Hematopoietic multipotent progenitor cell treated with erythropoietin and hydrocortisone succinate and interleukin-3 and kit ligand, for 17 days (in vitro differentiated cells): Measurements from ENCODE around the gene PARD6G.
A peak's percentile ranks its signal among the peaks of the same experiment; 100 is the strongest.
"Not testable (repeated sequence)": the region's sequence is repeated elsewhere in the genome, so short reads cannot be mapped to it uniquely, and the experiment has no call there.

ENCODE experiments used
- DNase-seq: peaks from one replicate; pipeline ENCODE4 v3.0.0-alpha.2; 2015; ENCODE audit warnings: low spot score

Gene PARD6G

DNA sequence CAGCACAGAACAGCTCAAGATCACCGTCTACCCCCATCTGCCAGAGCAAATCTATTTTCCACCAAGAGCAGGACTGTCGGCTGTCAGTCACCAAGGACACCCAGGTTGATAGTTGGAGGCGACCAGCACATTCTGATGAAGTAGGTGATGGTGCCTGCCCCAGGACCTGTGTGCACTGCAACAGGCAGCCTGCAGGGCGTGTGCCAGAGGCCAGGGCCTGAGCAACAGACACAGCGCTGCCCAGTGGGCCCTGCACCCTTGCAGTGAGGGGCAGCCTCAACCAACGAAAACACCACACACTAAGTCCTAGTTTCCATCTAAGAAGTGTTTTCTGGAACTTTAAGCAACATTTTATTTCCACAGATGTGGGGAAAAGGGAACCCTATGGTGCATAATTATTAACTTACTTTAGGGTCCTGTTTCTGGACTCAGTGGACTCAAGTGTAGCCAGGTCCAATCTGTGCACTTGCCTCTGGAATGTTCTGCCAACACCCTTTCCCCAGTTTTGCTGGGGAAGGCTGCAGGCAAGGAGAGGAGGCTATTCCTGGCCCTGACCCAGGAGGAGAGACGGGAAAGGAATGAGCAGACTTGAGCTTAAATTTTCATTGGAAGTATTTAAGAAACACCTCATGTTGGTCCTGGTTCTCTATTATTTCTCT is 76.8 kb downstream of the PARD6G start:
- no peak for DNase-seq

DNA sequence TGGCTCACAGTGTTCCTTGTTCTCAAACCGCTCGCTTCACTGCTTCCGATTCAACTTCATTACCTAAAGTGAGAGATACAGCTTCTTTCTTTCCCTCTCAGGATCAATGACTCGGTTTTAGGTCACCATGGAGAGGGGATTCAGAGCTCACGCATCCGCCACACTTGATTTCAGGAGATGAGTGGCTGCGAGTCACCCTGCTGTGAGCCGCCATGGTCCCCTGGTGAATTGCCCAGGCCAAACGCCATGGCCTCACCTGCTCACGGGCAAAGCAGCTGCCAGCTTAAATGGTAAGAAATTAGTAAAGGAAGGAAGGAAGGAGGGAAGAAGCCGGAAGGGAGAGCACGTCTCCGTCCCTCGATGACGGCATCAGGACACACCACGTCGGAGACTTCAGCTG is 77.7 kb downstream of the PARD6G start:
- DNase-seq = no peak

DNA sequence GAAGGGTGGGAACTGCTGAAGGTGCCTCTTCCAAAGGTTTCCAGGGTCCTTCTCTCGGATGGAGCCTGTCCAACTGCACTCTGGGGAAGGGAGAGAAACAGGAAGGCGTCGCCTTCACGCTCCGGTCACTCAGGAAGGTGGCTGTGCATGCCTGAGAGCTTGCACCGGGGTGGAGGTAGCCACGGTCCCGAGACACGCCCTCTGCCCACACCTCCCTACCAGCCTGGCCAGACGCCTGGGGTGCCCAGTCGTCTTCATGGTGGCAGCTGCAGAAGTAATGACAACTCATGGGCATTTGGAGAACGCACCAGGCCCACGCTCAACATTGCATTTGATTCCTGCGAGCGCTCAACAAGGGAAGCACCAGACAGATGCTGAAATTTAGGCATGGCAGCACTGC is 78.3 kb downstream of the PARD6G start:
- no peak for DNase-seq

- DNase-seq = no peak
Observed at GRCh38 chr18:80168346-80168745, 79.0 kb downstream of the PARD6G start.

DNA sequence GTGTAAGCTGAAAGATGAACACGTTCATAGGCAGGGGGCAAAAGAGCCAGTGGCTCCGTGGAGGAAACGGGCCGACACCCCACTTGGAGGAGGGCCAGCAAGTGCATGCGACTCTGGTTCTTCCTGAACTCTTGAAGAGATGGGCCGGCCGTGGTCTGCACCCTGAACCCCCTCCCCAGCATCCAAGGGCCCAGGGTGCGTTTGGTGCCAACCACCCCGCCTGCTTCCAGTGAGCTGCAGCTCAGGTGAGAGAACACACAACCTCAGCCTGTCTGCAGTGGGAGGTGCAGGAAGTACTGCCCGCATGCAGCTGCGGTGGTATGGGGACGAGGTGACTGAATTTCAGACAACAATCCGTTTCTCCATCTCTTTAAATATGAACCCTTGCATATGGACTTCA is 79.4 kb downstream of the PARD6G start:
- DNase-seq = no peak

DNA sequence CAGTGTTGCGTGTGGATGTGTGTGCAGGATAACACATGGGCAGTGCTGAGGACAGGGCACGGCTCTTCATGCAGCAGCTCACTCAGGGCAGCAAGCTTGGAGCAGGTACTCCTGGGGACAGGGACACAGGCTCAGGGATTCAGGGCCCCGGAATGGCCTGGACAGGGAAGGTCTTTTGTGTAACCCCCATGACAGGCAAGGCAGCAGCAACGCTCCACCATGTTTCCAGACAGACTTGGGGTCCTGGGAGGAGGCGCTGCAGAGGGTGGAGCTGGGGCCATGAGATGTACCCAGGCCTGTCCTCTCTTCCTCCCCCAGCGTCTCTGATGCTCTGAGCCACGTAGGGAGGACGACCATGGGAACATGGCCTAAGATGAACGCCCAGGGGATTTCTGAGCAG is 80.0 kb downstream of the PARD6G start:
- DNase-seq = no peak

DNA sequence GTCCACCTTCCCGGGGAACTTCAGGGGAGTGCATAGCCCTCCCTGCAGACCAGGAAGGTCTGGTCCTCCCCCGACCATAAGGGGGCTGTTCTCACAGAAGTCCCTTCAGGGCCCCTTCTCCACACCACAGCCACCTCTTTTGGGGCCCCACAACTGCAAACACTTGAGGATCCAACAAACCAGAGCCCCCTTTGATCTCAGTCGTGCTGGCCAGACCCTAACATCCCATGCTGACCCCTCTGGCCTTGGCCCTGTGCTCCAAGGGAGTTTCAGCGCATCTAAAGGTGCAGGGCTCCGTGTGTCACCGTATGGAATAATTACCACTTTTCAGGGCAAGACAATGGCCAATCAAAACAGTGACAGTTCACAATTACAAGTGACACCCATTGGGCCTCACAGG is 80.6 kb downstream of the PARD6G start:
- DNase-seq = no peak

GRCh38 chr18:80166240-80166639 is 81.1 kb downstream of the PARD6G start:
- DNase-seq = no peak

DNA sequence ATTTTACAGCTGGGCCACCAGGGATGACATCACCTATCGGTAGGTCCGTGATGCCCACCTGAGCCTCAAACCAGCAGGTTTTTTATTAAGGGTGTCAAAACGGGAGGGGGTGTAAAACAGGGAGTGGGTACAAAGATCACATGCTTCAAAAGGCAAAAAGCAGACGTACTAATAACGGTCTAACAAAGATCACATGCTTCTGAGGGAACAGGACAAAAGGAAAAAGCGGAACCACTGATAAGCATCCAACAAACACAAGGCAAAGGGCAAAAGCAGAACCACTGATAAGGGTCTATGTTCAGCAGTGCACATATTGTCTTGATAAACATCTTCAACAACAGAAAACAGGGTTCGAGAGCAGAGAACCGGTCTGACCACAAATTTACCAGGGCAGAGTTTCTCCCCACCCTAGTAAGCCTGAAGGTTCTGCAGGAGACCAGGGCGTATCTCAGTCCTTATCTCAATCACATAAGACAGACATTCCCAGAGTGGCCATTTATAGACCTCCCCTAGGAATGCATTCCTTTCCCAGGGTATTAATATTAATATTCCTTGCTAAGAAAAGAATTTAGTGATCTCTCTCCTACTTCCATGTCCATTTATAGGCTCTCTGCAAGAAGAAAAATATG is 82.5 kb downstream of the PARD6G start:
- not testable (repeated sequence) for DNase-seq

DNA sequence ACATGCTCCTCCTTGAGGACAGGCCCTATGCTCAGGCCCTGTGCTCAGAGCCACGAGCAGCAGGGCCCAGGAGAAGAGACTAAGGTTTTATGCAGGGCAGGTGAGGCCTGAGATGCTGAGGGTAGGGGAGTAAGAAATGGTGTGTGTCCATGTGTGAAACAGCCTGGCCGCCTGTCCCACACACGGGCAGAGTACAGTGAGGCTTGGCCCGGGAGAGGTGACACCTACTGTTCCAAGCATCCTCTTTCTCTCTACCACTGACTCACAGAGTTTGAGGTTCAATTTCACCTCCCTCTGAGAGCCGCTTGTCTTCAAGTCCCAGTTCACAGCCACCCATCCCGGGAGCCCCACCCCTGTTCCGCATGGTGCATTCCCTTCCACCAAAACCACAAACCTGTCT is 84.1 kb downstream of the PARD6G start:
- DNase-seq = no peak

GRCh38 chr18:80161781-80162417 is 85.4 kb downstream of the PARD6G start:
- DNase-seq = no peak

DNA sequence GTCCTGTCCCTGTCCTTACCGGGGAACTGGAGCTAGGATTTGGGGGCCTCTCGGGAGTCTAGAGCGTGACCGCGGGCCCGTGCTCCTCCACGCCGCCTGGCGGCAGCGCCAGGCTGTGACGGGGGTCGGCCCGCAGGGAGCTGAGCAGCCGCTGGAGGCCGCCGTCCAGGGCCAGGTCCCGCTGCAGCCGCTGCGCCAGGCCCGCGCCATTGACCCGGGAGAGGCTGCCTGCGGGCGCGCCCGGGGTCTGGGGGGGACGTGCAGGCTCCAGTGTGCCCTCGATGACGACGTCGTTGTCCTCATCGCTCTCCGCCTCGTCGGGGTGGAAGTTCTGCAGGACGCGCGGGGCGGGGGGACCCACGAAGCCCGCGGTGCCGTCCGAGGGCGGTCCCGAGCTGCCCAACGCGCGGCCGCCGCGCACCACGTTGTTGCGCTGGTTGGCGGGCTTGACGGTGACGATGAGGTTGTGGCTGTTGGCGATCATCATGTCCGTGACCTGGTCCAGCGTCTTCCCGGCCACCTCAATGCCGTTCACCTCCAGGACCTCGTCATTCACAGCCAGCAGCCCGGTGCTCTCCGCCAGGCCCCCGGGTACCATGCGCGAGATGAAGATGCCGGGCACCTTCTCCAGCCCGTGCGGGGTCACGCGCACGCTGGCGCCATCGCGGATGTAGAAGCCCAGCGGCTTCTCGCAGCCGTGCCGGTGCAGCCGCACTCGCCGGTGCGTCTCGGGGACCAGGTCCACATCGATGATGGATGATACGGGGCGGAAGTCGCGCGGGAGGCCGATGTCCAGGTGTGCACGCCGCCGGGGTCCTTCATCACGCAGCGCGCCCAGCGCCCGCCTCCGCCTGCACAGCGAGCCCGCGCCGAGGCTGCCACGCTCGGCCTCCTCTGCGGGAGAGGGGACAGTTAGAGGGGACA is 87.3 kb downstream of the PARD6G start:
- DNase-seq = peak; percentile 10

GRCh38 chr18:80158365-80158764 is 88.9 kb downstream of the PARD6G start:
- DNase-seq = no peak

- peak; percentile 70 for DNase-seq
Observed at GRCh38 chr18:80157708-80158343, 89.5 kb downstream of the PARD6G start.

GRCh38 chr18:80154293-80154692 is 93.0 kb downstream of the PARD6G start:
- DNase-seq = peak; percentile 27

- no peak for DNase-seq
Observed at GRCh38 chr18:80149667-80150066, 97.6 kb downstream of the PARD6G start.

GRCh38 chr18:80148326-80149199 is 98.8 kb downstream of the PARD6G start:
- DNase-seq = no peak

GRCh38 chr18:80147418-80148325 is 99.6 kb downstream of the PARD6G start:
- DNase-seq = peak; percentile 41

DNA sequence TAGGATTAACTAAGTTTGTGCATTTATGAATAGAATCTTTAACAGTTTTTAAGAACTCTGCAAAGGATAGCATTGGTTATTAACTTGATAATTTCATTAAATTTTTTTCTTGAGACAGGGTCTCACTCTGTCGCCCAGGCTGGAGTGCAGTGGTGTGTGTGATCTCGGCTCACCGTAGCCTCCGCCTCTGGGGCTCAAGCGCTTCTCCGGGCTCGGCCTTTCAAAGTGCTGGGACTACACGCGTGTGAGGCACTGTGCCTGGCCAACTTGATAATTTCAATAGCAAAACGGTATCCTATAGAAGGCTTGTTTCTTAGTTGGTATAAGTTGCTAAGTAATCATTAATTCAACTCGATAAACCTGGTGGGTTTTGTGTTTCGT is 100.3 kb downstream of the PARD6G start:
- no peak for DNase-seq
